NCI-H2227 (cell line): ENCODE measurements around the gene COPG2.
"Not testable (repeated sequence)": the region's sequence is repeated elsewhere in the genome, so short reads cannot be mapped to it uniquely, and the experiment has no call there.

Source experiments
- DNase-seq: peaks from one replicate; lab custom pipeline; 2025; ENCODE audit not compliant: unreplicated experiment; lab: John Stamatoyannopoulos, UW

Gene COPG2

GRCh38 chr7:130566168-130566897, 102.2 kb downstream of the COPG2 start:
- no peak for DNase-seq

GRCh38 chr7:130560972-130561371, 107.6 kb downstream of the COPG2 start:
- DNase-seq = no peak

- DNase-seq = no peak
These were observed 109.4 kb downstream of the COPG2 start for GRCh38 chr7:130559184-130559583.

GRCh38 chr7:130554481-130554880, 114.1 kb downstream of the COPG2 start:
- DNase-seq = no peak

- no peak for DNase-seq
These were observed 115.0 kb downstream of the COPG2 start for GRCh38 chr7:130553398-130554029.

- DNase-seq = no peak
These were observed 124.2 kb downstream of the COPG2 start for GRCh38 chr7:130544356-130544755.

GRCh38 chr7:130543487-130544010, 125.0 kb downstream of the COPG2 start:
- DNase-seq = no peak

GRCh38 chr7:130542297-130542696, 126.3 kb downstream of the COPG2 start:
- DNase-seq = not testable (repeated sequence)

- DNase-seq = not testable (repeated sequence)
These were observed 127.3 kb downstream of the COPG2 start for GRCh38 chr7:130541287-130541686.

GRCh38 chr7:130537894-130538293, 130.7 kb downstream of the COPG2 start:
- DNase-seq = not testable (repeated sequence)

- DNase-seq = no peak
These were observed 139.1 kb downstream of the COPG2 start for GRCh38 chr7:130529417-130529816.

GRCh38 chr7:130527752-130528355, 140.7 kb downstream of the COPG2 start:
- DNase-seq = not testable (repeated sequence)

- no peak for DNase-seq
These were observed 143.9 kb downstream of the COPG2 start for GRCh38 chr7:130524628-130525027.

- not testable (repeated sequence) for DNase-seq
These were observed 144.9 kb downstream of the COPG2 start for GRCh38 chr7:130523519-130524125.

- DNase-seq = no peak
These were observed 147.1 kb downstream of the COPG2 start for GRCh38 chr7:130521258-130521951.

- no peak for DNase-seq
These were observed 153.1 kb downstream of the COPG2 start for GRCh38 chr7:130515315-130516040.

GRCh38 chr7:130513447-130513846, 155.1 kb downstream of the COPG2 start:
- DNase-seq = no peak

GRCh38 chr7:130512038-130512437, 156.5 kb downstream of the COPG2 start:
- not testable (repeated sequence) for DNase-seq

- DNase-seq = no peak
These were observed 162.2 kb downstream of the COPG2 start for GRCh38 chr7:130506358-130506757.

GRCh38 chr7:130505753-130506152, 162.8 kb downstream of the COPG2 start:
- no peak for DNase-seq
